Tibial nerve (tissue), 4 donors: Measurements from ENCODE around the gene STARD8.

ENCODE experiments used
- CTCF ChIP-seq, 5 experiments: fragments of 200-600 bp in 3 of 5; fragments of 450-650 bp in 2 of 5; sonication (generic) in 3 of 5; IDR thresholded peaks; one replicate each; pipeline ENCODE4 v1.5.1; 2016 to 2019; ENCODE audit warnings: antibody characterized with exemption in 5 of 5, mild to moderate bottlenecking in 3 of 5, moderate library complexity in 2 of 5
- EP300 ChIP-seq, 2 donors: sonication (generic); formaldehyde crosslinking; IDR thresholded peaks; one replicate each; pipeline ENCODE4 v1.6.1; 2017; ENCODE audit warnings: antibody characterized with exemption in 2 of 2, mild to moderate bottlenecking in 1 of 2
- POLR2A ChIP-seq, 2 donors: fragments of 450-650 bp; IDR thresholded peaks; one replicate each; pipeline ENCODE4 v1.6.1; 2017; ENCODE audit warnings: antibody characterized with exemption in 2 of 2, mild to moderate bottlenecking in 2 of 2, moderate library complexity in 2 of 2

- TF ChIP-seq CTCF (IDR thresholded peaks at IDR 0.05) (no peak), EP300 (IDR thresholded peaks at IDR 0.05) (no peak), POLR2A (IDR thresholded peaks at IDR 0.05) (no peak)
Measured at GRCh38 chrX:68721991-68722860, 74.8 kb downstream of the STARD8 start.
